Uterus (tissue), 2 donors: ENCODE results near the gene UGT1A6.

Experiments
- POLR2A ChIP-seq, 2 donors: fragments of 450-650 bp; IDR thresholded peaks; one replicate each; pipeline ENCODE4 v1.6.1; 2016; ENCODE audit warnings: antibody characterized with exemption in 2 of 2, mild to moderate bottlenecking in 1 of 2, moderate library complexity in 1 of 2
- TF ChIP-seq, protein P1 (sequence below), 4 experiments: fragments of 200-600 bp in 2 of 4; fragments of 450-650 bp in 2 of 4; sonication (generic) in 2 of 4; IDR thresholded peaks; one replicate each; pipeline ENCODE4 v1.5.1; 2016 to 2019; ENCODE audit warnings: antibody characterized with exemption in 4 of 4, mild to moderate bottlenecking in 2 of 4, moderate library complexity in 1 of 4

DNA sequence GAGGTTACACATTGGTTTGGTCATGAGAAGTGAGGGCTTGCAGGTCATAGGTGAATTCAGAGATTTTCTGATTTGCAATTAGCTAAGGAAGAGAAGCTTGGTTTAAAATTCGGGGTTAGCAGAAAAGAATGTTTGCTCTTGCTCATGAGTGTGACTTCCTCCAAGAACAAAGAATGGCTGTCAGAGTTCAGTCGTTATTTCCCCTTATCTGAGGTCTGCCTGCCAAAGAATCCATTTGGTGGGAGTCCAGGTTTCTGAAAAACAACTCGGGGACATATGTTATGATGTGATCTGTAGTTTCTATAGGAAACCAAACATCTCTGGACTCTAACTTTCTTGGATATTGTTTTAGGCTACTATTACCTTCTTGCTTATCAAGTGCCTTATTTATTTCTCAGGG lies 3.2 kb upstream of the UGT1A6 start:
- TF ChIP-seq, protein P1, sequence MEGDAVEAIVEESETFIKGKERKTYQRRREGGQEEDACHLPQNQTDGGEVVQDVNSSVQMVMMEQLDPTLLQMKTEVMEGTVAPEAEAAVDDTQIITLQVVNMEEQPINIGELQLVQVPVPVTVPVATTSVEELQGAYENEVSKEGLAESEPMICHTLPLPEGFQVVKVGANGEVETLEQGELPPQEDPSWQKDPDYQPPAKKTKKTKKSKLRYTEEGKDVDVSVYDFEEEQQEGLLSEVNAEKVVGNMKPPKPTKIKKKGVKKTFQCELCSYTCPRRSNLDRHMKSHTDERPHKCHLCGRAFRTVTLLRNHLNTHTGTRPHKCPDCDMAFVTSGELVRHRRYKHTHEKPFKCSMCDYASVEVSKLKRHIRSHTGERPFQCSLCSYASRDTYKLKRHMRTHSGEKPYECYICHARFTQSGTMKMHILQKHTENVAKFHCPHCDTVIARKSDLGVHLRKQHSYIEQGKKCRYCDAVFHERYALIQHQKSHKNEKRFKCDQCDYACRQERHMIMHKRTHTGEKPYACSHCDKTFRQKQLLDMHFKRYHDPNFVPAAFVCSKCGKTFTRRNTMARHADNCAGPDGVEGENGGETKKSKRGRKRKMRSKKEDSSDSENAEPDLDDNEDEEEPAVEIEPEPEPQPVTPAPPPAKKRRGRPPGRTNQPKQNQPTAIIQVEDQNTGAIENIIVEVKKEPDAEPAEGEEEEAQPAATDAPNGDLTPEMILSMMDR (IDR thresholded peaks at IDR 0.05), result no peak
- no peak for TF ChIP-seq POLR2A (IDR thresholded peaks at IDR 0.05)
